Stimulated activated effector memory CD8-positive, alpha-beta T cell treated with anti-CD3 and anti-CD28 coated beads, Interleukin-12 subunit alpha, Interleukin-12 subunit beta, amount 100 ng/mL, for 72 hours (primary cell): ENCODE data around the gene VANGL2.

ENCODE experiments used
- ATAC-seq: fragments of 150-1000 bp; cut with Tn5 transposase; 2 replicates; pipeline ENCODE4 v1.10.0; 2021
- DNase-seq, 2 donors: peaks; one replicate each; pipeline ENCODE4 v3.0.0; 2021 to 2022; ENCODE audit warnings: low spot score in 2 of 2
- H3K27ac Mint-ChIP-seq: one replicate; pipeline ENCODE4 v1.8.0; 2022; ENCODE audit warnings: mild to moderate bottlenecking, mixed read lengths
- H3K36me3 Mint-ChIP-seq: one replicate; pipeline ENCODE4 v1.8.0; 2022; ENCODE audit warnings: mild to moderate bottlenecking, mixed read lengths
- H3K4me1 Mint-ChIP-seq: one replicate; pipeline ENCODE4 v1.8.0; 2022; ENCODE audit warnings: mixed read lengths
- H3K4me3 Mint-ChIP-seq: one replicate; pipeline ENCODE4 v1.8.0; 2022; ENCODE audit warnings: mild to moderate bottlenecking, mixed read lengths
- H3K9me3 Mint-ChIP-seq: one replicate; pipeline ENCODE4 v1.8.0; 2022; ENCODE audit warnings: mixed read lengths

VANGL2 gene

GRCh38 chr1:160365325-160365724, 35.0 kb upstream of the VANGL2 start:
- ATAC-seq (no peak), DNase-seq (no peak)
- H3K4me3 Mint-ChIP-seq: no peak overlapping the region

GRCh38 chr1:160366731-160367515, 33.4 kb upstream of the VANGL2 start, which contains the start of gene NHLH1:
Gene NHLH1, plus strand, starts transcription at chr1:160367071. Its CDS starts 3,661 bp downstream, at chr1:160370732.
- Mint-ChIP-seq H3K27ac (peak within 1 kb of the TSS; percentile 30), H3K4me1 (peaks cover 13% of the 10 kb centered on the region), H3K9me3 (no peaks in the 10 kb centered on the region), H3K36me3 (no peaks in the 10 kb centered on the region), H3K4me3 (no peak within 1 kb of the TSS)
- no peak for ATAC-seq
- no peak for DNase-seq

More at GRCh38 chr1:160365325-160365724, 35.0 kb upstream of the VANGL2 start:
- H3K4me1 Mint-ChIP-seq: peaks cover 13% of the 10 kb centered on the region
- no peaks in the 10 kb centered on the region for H3K36me3 Mint-ChIP-seq
- no peak overlapping the region for H3K27ac Mint-ChIP-seq
- H3K9me3 Mint-ChIP-seq: no peaks in the 10 kb centered on the region

- DNase-seq: no peak
- H3K4me3 Mint-ChIP-seq: no peak overlapping the region
- ATAC-seq: no peak
- peak overlapping the region; percentile 30 for H3K27ac Mint-ChIP-seq
- peaks cover 7% of the 10 kb centered on the region for H3K4me1 Mint-ChIP-seq
- no peaks in the 10 kb centered on the region for H3K9me3 Mint-ChIP-seq
- H3K36me3 Mint-ChIP-seq: no peaks in the 10 kb centered on the region
Observed at GRCh38 chr1:160367516-160367900, 32.9 kb upstream of the VANGL2 start.

GRCh38 chr1:160367934-160368923, 32.1 kb upstream of the VANGL2 start:
- DNase-seq: no peak
- H3K27ac Mint-ChIP-seq: peak overlapping the region; percentile 30
- H3K36me3 Mint-ChIP-seq: no peaks in the 10 kb centered on the region
- ATAC-seq: no peak
- H3K4me1 Mint-ChIP-seq: peaks cover 4% of the 10 kb centered on the region
- H3K9me3 Mint-ChIP-seq: no peaks in the 10 kb centered on the region
- H3K4me3 Mint-ChIP-seq: no peak overlapping the region

- no peak for ATAC-seq
- no peaks in the 10 kb centered on the region for H3K36me3 Mint-ChIP-seq
- no peaks in the 10 kb centered on the region for H3K4me1 Mint-ChIP-seq
- no peaks in the 10 kb centered on the region for H3K9me3 Mint-ChIP-seq
- DNase-seq: no peak
- H3K27ac Mint-ChIP-seq: no peak overlapping the region
- no peak overlapping the region for H3K4me3 Mint-ChIP-seq
Observed at GRCh38 chr1:160369087-160369486, 31.3 kb upstream of the VANGL2 start.

- H3K27ac Mint-ChIP-seq: no peak overlapping the region
- H3K4me3 Mint-ChIP-seq: no peak overlapping the region
- no peak for DNase-seq
- no peak for ATAC-seq
- no peaks in the 10 kb centered on the region for H3K36me3 Mint-ChIP-seq
- H3K9me3 Mint-ChIP-seq: no peaks in the 10 kb centered on the region
- H3K4me1 Mint-ChIP-seq: peaks cover 5% of the 10 kb centered on the region
Observed at GRCh38 chr1:160370561-160371345, 29.6 kb upstream of the VANGL2 start.

GRCh38 chr1:160371346-160371631, 29.1 kb upstream of the VANGL2 start:
- Mint-ChIP-seq H3K4me1 (peaks cover 11% of the 10 kb centered on the region), H3K9me3 (no peaks in the 10 kb centered on the region), H3K36me3 (no peaks in the 10 kb centered on the region), H3K27ac (no peak overlapping the region), H3K4me3 (no peak overlapping the region)
- DNase-seq (no peak), ATAC-seq (no peak)

- Mint-ChIP-seq H3K36me3 (no peaks in the 10 kb centered on the region), H3K9me3 (no peaks in the 10 kb centered on the region), H3K4me3 (no peak overlapping the region), H3K4me1 (peaks cover 15% of the 10 kb centered on the region), H3K27ac (no peak overlapping the region)
- DNase-seq (no peak), ATAC-seq (no peak)
Observed at GRCh38 chr1:160371756-160372155, 28.6 kb upstream of the VANGL2 start.

- Mint-ChIP-seq H3K4me1 (peaks cover 17% of the 10 kb centered on the region), H3K36me3 (no peaks in the 10 kb centered on the region), H3K27ac (no peak overlapping the region), H3K4me3 (no peak overlapping the region), H3K9me3 (no peaks in the 10 kb centered on the region)
- ATAC-seq: no peak
- DNase-seq: no peak
Observed at GRCh38 chr1:160373696-160374095, 26.7 kb upstream of the VANGL2 start.

GRCh38 chr1:160374306-160375110, 25.9 kb upstream of the VANGL2 start:
- Mint-ChIP-seq H3K27ac (peak overlapping the region; percentile 67), H3K9me3 (no peaks in the 10 kb centered on the region), H3K36me3 (no peaks in the 10 kb centered on the region), H3K4me1 (peaks cover 17% of the 10 kb centered on the region), H3K4me3 (no peak overlapping the region)
- DNase-seq (no peak), ATAC-seq (no peak)

GRCh38 chr1:160375788-160376524, 24.4 kb upstream of the VANGL2 start:
- DNase-seq: no peak

GRCh38 chr1:160376525-160377131, 23.7 kb upstream of the VANGL2 start:
- H3K4me3 Mint-ChIP-seq: peak overlapping the region; percentile 43

More at GRCh38 chr1:160375788-160376524, 24.4 kb upstream of the VANGL2 start:
- H3K9me3 Mint-ChIP-seq: no peaks in the 10 kb centered on the region
- H3K27ac Mint-ChIP-seq: peak overlapping the region; percentile 35
- H3K4me1 Mint-ChIP-seq: peaks cover 17% of the 10 kb centered on the region
- no peaks in the 10 kb centered on the region for H3K36me3 Mint-ChIP-seq
- ATAC-seq: peak; percentile 82
- H3K4me3 Mint-ChIP-seq: peak overlapping the region; percentile 43

GRCh38 chr1:160377585-160378206, 22.7 kb upstream of the VANGL2 start:
- no peak overlapping the region for H3K27ac Mint-ChIP-seq
- H3K36me3 Mint-ChIP-seq: no peaks in the 10 kb centered on the region
- no peaks in the 10 kb centered on the region for H3K9me3 Mint-ChIP-seq
- H3K4me1 Mint-ChIP-seq: peaks cover 17% of the 10 kb centered on the region
- H3K4me3 Mint-ChIP-seq: no peak overlapping the region
- DNase-seq (no peak), ATAC-seq (no peak)

More at GRCh38 chr1:160376525-160377131, 23.7 kb upstream of the VANGL2 start:
- Mint-ChIP-seq H3K9me3 (no peaks in the 10 kb centered on the region), H3K4me1 (peaks cover 17% of the 10 kb centered on the region), H3K27ac (peak overlapping the region; percentile 35), H3K36me3 (no peaks in the 10 kb centered on the region)
- ATAC-seq (peak; percentile 80), DNase-seq (no peak)
